Left kidney (tissue), 8 donors: ENCODE results near the gene NSMCE3. TPM values are rescaled to one million over a fixed set of nuclear protein-coding genes. Genes with fewer than 3 reads are reported as not detected.

Source experiments
- DNase-seq: peaks from one replicate; pipeline ENCODE4 v3.0.0-alpha.2; 2013
- long read RNA-seq, 8 donors: transcript quantifications; one replicate each; lab custom pipeline, GENCODE V29; 2026
- polyA plus RNA-seq: library from polyadenylated mRNA; unstranded; fragments of 120-200 nt; gene quantifications from one replicate; pipeline ENCODE4 v1.2.1, GENCODE V29; 2013; ENCODE audit not compliant: insufficient read length

Gene NSMCE3
- polyA plus RNA-seq = 8.2 TPM
- long read RNA-seq, donor 1, full-length matches to known transcripts = 48 of 48 reads
- long read RNA-seq, donor 1, partial matches to known transcripts = 0 of 48 reads
- long read RNA-seq, donor 1, other reads (novel, unspliced or antisense) = 0 of 48 reads
- long read RNA-seq, donor 2, full-length matches to known transcripts = 27 of 27 reads
- long read RNA-seq, donor 2, partial matches to known transcripts = 0 of 27 reads
- long read RNA-seq, donor 2, other reads (novel, unspliced or antisense) = 0 of 27 reads
- long read RNA-seq, donor 3, full-length matches to known transcripts = 23 of 23 reads
- long read RNA-seq, donor 3, partial matches to known transcripts = 0 of 23 reads
- long read RNA-seq, donor 3, other reads (novel, unspliced or antisense) = 0 of 23 reads
- long read RNA-seq, donor 4, full-length matches to known transcripts = 3 of 3 reads
- long read RNA-seq, donor 4, partial matches to known transcripts = 0 of 3 reads
- long read RNA-seq, donor 4, other reads (novel, unspliced or antisense) = 0 of 3 reads
- long read RNA-seq, donor 5, full-length matches to known transcripts = 37 of 37 reads
- long read RNA-seq, donor 5, partial matches to known transcripts = 0 of 37 reads
- long read RNA-seq, donor 5, other reads (novel, unspliced or antisense) = 0 of 37 reads
- long read RNA-seq, donor 6, full-length matches to known transcripts = 33 of 33 reads
- long read RNA-seq, donor 6, partial matches to known transcripts = 0 of 33 reads
- long read RNA-seq, donor 6, other reads (novel, unspliced or antisense) = 0 of 33 reads
- long read RNA-seq, donor 7, full-length matches to known transcripts = 34 of 34 reads
- long read RNA-seq, donor 7, partial matches to known transcripts = 0 of 34 reads
- long read RNA-seq, donor 7, other reads (novel, unspliced or antisense) = 0 of 34 reads
- long read RNA-seq, donor 8, full-length matches to known transcripts = 7 of 7 reads
- long read RNA-seq, donor 8, partial matches to known transcripts = 0 of 7 reads
- long read RNA-seq, donor 8, other reads (novel, unspliced or antisense) = 0 of 7 reads

DNA sequence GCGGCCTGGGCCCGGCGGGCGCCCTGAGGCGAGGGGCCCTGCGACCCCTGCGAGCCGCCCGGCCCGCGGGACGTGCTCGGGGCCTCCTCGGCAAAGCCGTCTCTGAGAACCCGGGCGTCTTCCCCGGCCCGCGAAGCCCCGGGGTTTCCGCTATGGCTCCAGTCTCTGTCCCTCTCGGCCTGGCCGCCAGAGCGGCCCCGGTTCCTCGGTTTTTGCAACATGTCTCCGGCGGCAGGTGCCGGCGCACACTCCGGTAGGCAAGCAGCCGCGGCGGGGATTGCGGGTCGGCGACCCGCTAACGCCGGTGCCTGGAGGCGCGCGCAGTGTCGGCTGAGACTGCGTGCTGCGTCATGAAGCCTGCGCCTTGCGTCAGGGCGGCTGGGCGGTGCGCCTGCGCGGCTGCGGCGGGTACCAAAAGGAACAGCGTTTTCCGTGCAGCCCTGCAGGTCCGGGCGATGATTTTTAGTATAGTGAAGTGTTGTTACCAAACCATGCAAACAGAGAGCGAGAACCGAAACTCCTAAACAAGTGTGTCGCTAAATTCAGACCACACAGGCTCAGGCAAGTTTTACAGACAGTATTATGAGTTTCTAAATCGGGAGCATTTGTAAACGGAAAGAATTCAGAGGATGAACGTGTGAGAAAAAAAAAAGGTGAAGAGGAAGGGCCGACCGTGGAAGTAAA, at the start of gene NSMCE3:
Gene NSMCE3, minus strand, starts transcription at position 338 of the 684 bp plus-strand sequence. Its CDS starts 117 bp downstream, at position 221.
- DNase-seq = peak; percentile 85

DNA sequence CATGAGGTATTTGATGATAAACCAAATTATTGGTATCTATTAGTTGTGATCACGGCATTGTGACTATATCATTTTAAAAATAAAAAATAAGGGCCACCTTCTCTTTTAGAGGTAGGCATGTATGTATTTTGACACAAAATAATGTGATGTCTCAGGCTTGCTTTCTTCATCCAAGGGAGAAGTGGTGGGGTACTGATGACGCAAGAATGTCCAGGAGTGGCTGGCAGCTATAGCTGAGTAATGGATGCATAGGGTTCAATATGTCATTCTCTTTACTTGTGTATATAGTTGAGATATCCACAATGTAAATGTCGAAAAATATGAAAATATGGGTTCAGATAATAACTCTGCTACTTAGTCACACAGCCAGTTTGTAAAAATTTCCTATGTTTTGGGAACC, 46.8 kb upstream of the NSMCE3 start:
- DNase-seq = no peak

DNA sequence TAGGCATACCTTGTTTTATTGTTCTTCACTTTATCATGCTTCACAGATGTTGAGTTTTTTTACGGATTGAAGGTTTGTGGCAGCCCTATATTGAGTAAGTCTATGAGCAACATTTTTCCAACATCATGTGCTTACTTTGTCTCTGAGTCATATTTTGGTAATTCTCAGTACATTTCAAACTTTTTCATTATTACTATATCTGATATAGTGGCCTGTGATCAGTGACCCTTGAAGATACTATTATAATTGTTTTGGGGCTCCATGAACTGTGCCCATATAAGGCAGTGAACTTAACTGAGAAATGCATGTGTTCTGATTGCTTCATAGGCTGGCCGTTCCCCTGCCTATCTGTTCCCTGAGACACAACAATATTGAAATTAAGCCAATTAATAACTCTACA, 42.8 kb upstream of the NSMCE3 start:
- no peak for DNase-seq

GRCh38 chr15:29311696-29312095, 42.1 kb upstream of the NSMCE3 start:
- no peak for DNase-seq

DNA sequence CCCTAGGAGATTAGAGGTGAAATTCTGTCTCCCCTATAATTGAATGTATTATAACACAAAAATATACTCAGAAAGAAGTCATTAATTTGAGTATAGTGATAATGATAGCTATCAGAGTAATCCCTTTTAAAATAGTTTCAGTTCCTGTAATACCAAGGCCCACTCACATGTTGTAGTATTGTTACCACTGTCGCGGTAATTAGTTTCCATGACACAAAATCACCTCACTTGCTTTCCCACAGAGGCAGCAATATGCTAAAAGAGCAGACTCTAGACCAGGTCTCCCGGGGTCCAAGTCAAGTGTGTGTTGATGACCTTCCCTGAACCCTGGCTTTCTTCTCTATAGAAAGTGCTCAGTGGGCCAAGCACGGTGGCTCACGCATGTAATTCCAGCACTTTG, 39.5 kb upstream of the NSMCE3 start:
- no peak for DNase-seq

DNA sequence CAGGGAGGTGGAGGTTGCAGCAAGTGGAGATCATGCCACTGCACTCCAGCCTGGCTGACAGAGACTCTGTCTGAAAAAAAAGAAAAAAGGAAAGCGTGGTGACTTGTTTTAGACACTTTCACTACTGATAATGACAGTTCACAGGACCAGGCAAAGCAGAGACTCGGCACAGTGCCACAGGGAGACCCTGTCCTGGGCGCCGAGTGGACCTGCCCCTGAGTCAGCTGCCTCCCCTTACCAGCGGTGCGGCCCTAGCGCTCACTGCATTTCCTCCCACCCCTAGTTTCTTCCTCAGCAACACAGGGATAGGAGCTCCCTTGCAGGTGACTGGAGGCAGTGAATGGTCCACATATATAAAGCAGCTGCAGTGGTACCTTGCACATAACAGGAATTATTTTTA, 38.7 kb upstream of the NSMCE3 start:
- no peak for DNase-seq

DNA sequence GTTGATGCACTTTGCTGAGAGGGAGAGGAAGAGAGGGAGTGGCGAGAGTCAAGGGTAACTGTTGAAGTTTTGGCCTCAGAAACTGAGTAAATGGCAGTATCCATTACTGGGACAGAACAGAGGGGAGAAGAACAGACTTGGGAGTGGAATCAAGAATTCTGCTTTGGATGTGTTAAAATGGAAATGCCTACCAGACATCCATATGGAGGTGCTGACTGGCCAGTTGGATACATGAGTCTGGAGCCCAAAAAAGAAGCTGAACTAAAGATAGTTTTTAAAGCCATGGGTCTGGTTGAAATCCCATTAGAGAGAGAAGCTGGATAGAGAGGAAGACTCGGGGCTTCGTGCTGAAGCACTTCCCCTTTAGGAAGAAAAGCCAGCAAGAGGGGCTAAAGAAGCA, 35.9 kb upstream of the NSMCE3 start:
- no peak for DNase-seq

- DNase-seq = no peak
Measured at GRCh38 chr15:29302871-29303270, 33.2 kb upstream of the NSMCE3 start.

- DNase-seq = no peak
Measured at GRCh38 chr15:29299784-29300183, 30.2 kb upstream of the NSMCE3 start.

DNA sequence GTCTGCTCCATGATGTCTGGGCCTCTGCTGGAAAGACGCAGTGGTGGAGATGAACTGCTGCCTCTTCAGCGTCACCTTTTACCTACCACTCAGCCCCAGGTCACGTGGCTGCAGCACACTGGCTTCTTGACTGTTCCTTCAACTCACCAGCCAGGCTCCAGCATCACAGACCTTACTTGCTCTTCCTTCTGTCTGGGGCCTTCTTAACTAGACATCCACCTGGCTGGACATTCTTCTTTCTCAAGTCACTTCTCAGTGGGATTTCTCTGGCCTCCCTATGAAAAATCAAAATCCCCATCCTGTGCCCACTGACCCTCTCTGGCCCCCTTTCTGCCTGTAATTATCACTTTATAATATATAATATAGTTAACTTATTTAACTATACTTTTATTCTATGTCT, 29.7 kb upstream of the NSMCE3 start:
- no peak for DNase-seq

GRCh38 chr15:29294732-29295325, 25.2 kb upstream of the NSMCE3 start:
- DNase-seq = no peak

GRCh38 chr15:29291067-29291845, 21.6 kb upstream of the NSMCE3 start:
- no peak for DNase-seq

GRCh38 chr15:29289173-29289572, 19.6 kb upstream of the NSMCE3 start:
- DNase-seq = no peak

DNA sequence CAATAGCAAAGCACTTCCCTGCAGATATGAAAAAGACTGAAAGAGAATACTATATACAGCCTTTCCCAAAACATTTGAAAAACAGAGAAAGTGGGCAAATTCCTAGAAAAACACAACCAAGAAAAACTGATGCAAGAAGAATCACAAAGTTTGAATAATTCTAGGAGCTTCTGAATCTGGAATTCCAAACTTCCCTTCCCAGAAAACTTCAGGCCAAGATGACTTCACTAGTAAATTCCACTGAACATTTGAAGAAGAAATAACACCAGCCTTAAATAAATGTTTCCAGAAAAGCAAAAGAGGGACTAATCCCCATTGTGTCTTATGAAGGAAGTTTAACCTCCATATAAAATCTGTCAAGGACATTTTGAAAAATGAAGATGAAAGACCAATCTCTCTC, 15.8 kb upstream of the NSMCE3 start:
- no peak for DNase-seq

DNA sequence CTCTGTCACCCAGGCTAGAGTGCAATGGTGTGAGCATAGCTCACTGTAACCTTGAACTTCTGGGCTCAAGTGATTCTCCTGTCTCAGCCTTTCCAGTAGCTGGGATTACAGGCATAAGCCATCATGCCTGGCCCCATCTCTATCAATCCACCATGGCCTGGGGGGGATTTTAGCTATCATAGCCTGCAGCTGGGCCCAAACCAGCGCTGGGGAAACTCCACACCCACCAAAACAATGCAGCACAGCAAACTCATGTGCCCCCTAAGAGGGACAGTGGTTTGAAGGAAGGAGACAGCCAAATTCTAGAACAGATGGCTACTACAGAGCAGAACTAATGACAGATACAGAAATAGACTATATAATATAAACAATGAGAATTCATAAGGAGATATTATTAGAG, 13.8 kb upstream of the NSMCE3 start:
- no peak for DNase-seq

- no peak for DNase-seq
Measured at GRCh38 chr15:29280514-29280913, 10.9 kb upstream of the NSMCE3 start.

- no peak for DNase-seq
Measured at GRCh38 chr15:29278436-29279105, 8.9 kb upstream of the NSMCE3 start.

GRCh38 chr15:29276366-29276765, 6.7 kb upstream of the NSMCE3 start:
- DNase-seq = no peak

DNA sequence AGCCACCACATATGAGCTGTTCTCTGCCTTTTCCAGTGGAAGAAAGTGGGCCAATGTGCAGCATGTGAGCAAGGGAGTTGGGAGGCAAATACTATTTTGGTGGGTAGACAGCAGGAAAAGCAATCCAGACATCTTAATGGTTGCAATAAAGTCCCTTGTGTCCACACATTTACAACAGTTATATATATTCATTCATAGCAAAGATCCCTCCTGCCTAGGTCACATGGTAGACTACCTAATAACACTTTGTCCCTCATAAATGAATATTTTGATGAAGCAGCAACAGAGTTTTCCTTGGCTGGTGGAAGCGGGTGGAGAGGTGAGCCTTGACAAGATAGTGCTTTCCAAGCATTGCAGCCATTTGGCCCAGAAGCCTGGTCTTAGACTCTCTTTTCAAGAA, 6.2 kb upstream of the NSMCE3 start:
- DNase-seq = no peak

- no peak for DNase-seq
Measured at GRCh38 chr15:29274946-29275345, 5.3 kb upstream of the NSMCE3 start.
